Suprapubic skin (tissue), 4 donors: ENCODE measurements around the gene GSN. TPM values are rescaled to one million over a fixed set of nuclear protein-coding genes. Genes with fewer than 3 reads are reported as not detected.
A peak's percentile ranks its signal among the peaks of the same experiment; 100 is the strongest.

ENCODE experiments used
- DNase-seq, 2 donors: peaks; one replicate each; pipeline ENCODE4 v3.0.0-alpha.2; 2019; ENCODE audit warnings: low spot score in 2 of 2
- H3K27ac ChIP-seq: fragments of 200-600 bp; sonication (generic); one replicate; pipeline ENCODE4 v1.5.1; 2019
- H3K27me3 ChIP-seq: fragments of 200-600 bp; sonication (generic); one replicate; pipeline ENCODE4 v1.5.1; 2019
- H3K36me3 ChIP-seq: fragments of 200-600 bp; sonication (generic); one replicate; pipeline ENCODE4 v1.5.1; 2019
- H3K4me1 ChIP-seq: fragments of 200-600 bp; sonication (generic); one replicate; pipeline ENCODE4 v1.5.1; 2019
- H3K4me3 ChIP-seq: fragments of 200-600 bp; sonication (generic); one replicate; pipeline ENCODE4 v1.5.1; 2019; ENCODE audit warnings: mild to moderate bottlenecking
- H3K9me3 ChIP-seq: fragments of 200-600 bp; sonication (generic); one replicate; pipeline ENCODE4 v1.5.1; 2019
- CTCF ChIP-seq, 2 donors: fragments of 200-600 bp in 1 of 2; fragments of 450-650 bp in 1 of 2; sonication (generic) in 1 of 2; IDR thresholded peaks; one replicate each; pipeline ENCODE4 v1.5.1; 2016 to 2019; ENCODE audit warnings: antibody characterized with exemption in 2 of 2, mild to moderate bottlenecking in 1 of 2, moderate library complexity in 1 of 2
- EP300 ChIP-seq: sonication (generic); formaldehyde crosslinking; IDR thresholded peaks from one replicate; pipeline ENCODE4 v1.6.1; 2017; ENCODE audit warnings: antibody characterized with exemption
- POLR2A ChIP-seq, 2 donors: fragments of 450-650 bp; IDR thresholded peaks; one replicate each; pipeline ENCODE4 v1.6.1; 2017; ENCODE audit warnings: antibody characterized with exemption in 2 of 2, mild to moderate bottlenecking in 2 of 2, moderate library complexity in 2 of 2
- POLR2AphosphoS5 ChIP-seq, 3 donors: sonication (generic); formaldehyde crosslinking; IDR thresholded peaks; one replicate each; pipeline ENCODE4 v1.6.1; 2017; ENCODE audit warnings: antibody characterized with exemption in 3 of 3
- WGBS: methylation state at CpG from one replicate; pipeline ENCODE4 v1.1.5; 2018; 5-methylcytosine and 5-hydroxymethylcytosine counted together
- total RNA-seq, 4 donors: library from RNA; depleted of rRNA; stranded (reverse); fragments of >200 nt; gene quantifications; one replicate each; pipeline ENCODE4 v1.1.0, GENCODE V29; 2016

GSN gene
- total RNA-seq, 4 donors from 2014 or later, result 681 to 944 (median 771) TPM

GRCh38 chr9:121285835-121286687, 18.1 kb downstream of the GSN start:
- Histone ChIP-seq H3K4me1 (peaks cover 97% of the 10 kb centered on the region), H3K36me3 (no peaks in the 10 kb centered on the region), H3K4me3 (peak overlapping the region; percentile 25), H3K27ac (peak overlapping the region; percentile 97), H3K9me3 (no peaks in the 10 kb centered on the region), H3K27me3 (no peaks in the 10 kb centered on the region)
- WGBS, result 14% methylated on average over 18 of the region's 18 CpGs
- DNase-seq, result peak; percentile 82 to 83
- TF ChIP-seq CTCF (IDR thresholded peaks at IDR 0.05) (no peak), POLR2AphosphoS5 (IDR thresholded peaks at IDR 0.05) (peak; percentile 60 to 92 (median 72)), EP300 (peak; percentile 73), POLR2A (IDR thresholded peaks at IDR 0.05) (peak in 1 of 2 donors; percentile 39)

DNA sequence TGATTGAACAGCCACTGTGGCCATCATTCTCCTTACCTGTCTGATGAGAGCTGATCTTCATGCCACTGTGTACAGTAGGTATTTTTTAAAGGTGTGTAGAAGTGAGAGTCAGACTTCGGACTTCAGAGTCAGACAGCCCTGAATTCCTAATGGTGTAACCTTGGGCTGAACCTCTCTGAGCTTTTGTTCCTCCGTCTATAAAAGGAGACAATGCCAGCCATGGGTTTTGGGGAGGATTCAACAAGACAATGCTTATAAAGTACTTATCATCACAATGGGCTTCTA, 18.7 kb downstream of the GSN start:
- no peak for DNase-seq
- 33% methylated on average over 2 of the region's 2 CpGs for WGBS
- Histone ChIP-seq H3K36me3 (no peaks in the 10 kb centered on the region), H3K9me3 (no peaks in the 10 kb centered on the region), H3K4me1 (peaks cover 92% of the 10 kb centered on the region), H3K27me3 (no peaks in the 10 kb centered on the region), H3K27ac (peak overlapping the region; percentile 97), H3K4me3 (peak overlapping the region; percentile 25)
- no peak for TF ChIP-seq POLR2A (IDR thresholded peaks at IDR 0.05)
- TF ChIP-seq POLR2AphosphoS5 (IDR thresholded peaks at IDR 0.05), result no peak
- no peak for TF ChIP-seq EP300

DNA sequence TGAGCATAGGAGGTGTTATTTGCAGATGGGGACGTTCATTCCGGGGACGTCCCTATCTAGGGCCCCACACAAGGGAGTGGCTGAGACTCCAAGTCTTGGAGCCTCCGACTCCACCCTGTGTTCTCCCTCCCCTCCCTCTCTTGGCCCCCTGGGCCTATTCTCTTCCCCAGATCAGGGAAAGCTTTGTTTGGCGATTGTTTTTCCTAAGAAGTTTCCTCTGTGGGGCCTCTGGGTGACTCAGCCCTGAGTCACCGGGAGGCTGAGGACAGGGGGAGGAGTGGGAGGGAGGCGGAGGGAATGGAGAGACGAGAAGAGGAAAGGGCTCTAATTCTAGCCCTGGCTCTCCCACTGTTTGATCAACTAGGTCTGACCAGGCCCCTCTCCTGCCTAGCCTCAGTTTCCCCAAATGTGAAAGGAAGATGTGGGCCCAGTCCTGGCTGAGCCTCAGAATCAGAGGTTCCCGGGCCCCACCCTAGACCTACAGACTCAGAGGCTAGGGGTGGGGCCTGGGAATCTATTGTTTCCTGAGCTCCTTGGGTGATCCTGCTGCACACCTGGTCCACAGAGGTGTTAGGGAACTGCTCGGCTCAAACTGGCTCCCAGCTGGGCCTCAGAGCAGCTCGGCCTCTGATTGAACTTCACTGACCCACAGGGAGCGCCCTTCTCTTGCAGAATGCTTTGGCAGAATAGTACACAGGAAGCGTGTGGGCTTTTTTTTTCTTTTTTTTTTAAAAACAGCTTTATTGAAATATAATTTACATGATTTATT, 19.2 kb downstream of the GSN start:
- Histone ChIP-seq H3K36me3 (no peaks in the 10 kb centered on the region), H3K27ac (peak overlapping the region; percentile 97), H3K27me3 (no peaks in the 10 kb centered on the region), H3K4me1 (peaks cover 90% of the 10 kb centered on the region), H3K4me3 (peak overlapping the region; percentile 26), H3K9me3 (no peaks in the 10 kb centered on the region)
- 6% methylated on average over 13 of the region's 13 CpGs for WGBS
- peak; percentile 91 for DNase-seq
- TF ChIP-seq EP300 (no peak), POLR2AphosphoS5 (IDR thresholded peaks at IDR 0.05) (peak in 2 of 3 donors; percentile 85 to 91), CTCF (IDR thresholded peaks at IDR 0.05) (peak in 1 of 2 donors; percentile 14), POLR2A (IDR thresholded peaks at IDR 0.05) (no peak)

- peak overlapping the region; percentile 21 for H3K4me3 ChIP-seq
Measured at GRCh38 chr9:121288673-121289025, 20.7 kb downstream of the GSN start.

More at GRCh38 chr9:121288673-121289025, 20.7 kb downstream of the GSN start:
- peaks cover 89% of the 10 kb centered on the region for H3K4me1 ChIP-seq
- TF ChIP-seq POLR2AphosphoS5 (IDR thresholded peaks at IDR 0.05), result no peak
- no peak for TF ChIP-seq CTCF (IDR thresholded peaks at IDR 0.05)
- TF ChIP-seq POLR2A (IDR thresholded peaks at IDR 0.05), result no peak
- TF ChIP-seq EP300, result no peak
- no peaks in the 10 kb centered on the region for H3K27me3 ChIP-seq
- H3K9me3 ChIP-seq, result no peaks in the 10 kb centered on the region
- WGBS, result 15% methylated on average over 4 of the region's 4 CpGs
- no peak for DNase-seq
- no peaks in the 10 kb centered on the region for H3K36me3 ChIP-seq
- peak overlapping the region; percentile 97 for H3K27ac ChIP-seq
